Panc1 (cell line): ENCODE measurements around the gene ZNF805. TPM values are rescaled to one million over a fixed set of nuclear protein-coding genes. Genes with fewer than 3 reads are reported as not detected.

ENCODE experiments used
- ATAC-seq: fragments of 200-7000 bp; cut with Tn5 transposase; 2 replicates; pipeline ENCODE4 v1.9.1; 2020; ENCODE audit warnings: mild to moderate bottlenecking, moderate library complexity
- BruUV-seq: library from RNA; stranded (reverse); fragments of 400-500 nt; replicated peaks from 2 replicates; lab custom pipeline; 2021; lab: Mats Ljungman, UMichigan
- CTCF ChIA-PET: fragments of 300-600 bp; sonication (Branson Sonifier 250); formaldehyde crosslinking; loops from one replicate; lab custom pipeline; 2022; ENCODE audit warnings: antibody characterized with exemption; lab: Charles Lee
- POLR2A ChIA-PET: fragments of 300-600 bp; sonication (Branson Sonifier 250); formaldehyde crosslinking; loops from one replicate; lab custom pipeline; 2022; ENCODE audit warnings: antibody characterized with exemption; lab: Charles Lee
- DNase-seq: peaks from one replicate; pipeline ENCODE4 v3.0.0-alpha.2; 2010; ENCODE audit warnings: low read depth, low spot score
- H3K27ac ChIP-seq: 2 replicates; pipeline ENCODE4 v1.5.1; 2011; ENCODE audit warnings: mild to moderate bottlenecking, low read length, inconsistent platforms
- H3K27me3 ChIP-seq: fragments of 200-500 bp; sonication (Bioruptor generic); 2 replicates; pipeline ENCODE4 v1.6.0; 2014; ENCODE audit warnings: low read length, inconsistent platforms; ENCODE audit not compliant: control insufficient read depth, insufficient read depth
- H3K36me3 ChIP-seq: fragments of 200-500 bp; sonication (Bioruptor generic); 2 replicates; pipeline ENCODE4 v1.5.1; 2014; ENCODE audit warnings: inconsistent platforms, mild to moderate bottlenecking, low read length, moderate library complexity; ENCODE audit not compliant: control insufficient read depth, insufficient read depth
- H3K4me1 ChIP-seq: 2 replicates; pipeline ENCODE4 v1.5.1; 2011; ENCODE audit warnings: inconsistent platforms, mild to moderate bottlenecking, low read length, moderate library complexity; ENCODE audit not compliant: control insufficient read depth, insufficient read depth
- H3K4me3 ChIP-seq, 2 experiments: 2 replicates each; pipeline ENCODE4 v1.5.1; 2011 to 2012; ENCODE audit warnings: low read depth in 2 of 2, low read length in 2 of 2, mild to moderate bottlenecking in 2 of 2, inconsistent platforms in 1 of 2, moderate library complexity in 1 of 2
- H3K9me3 ChIP-seq: fragments of 200-500 bp; sonication (Bioruptor generic); 2 replicates; pipeline ENCODE4 v1.5.1; 2014; ENCODE audit warnings: low read depth, mild to moderate bottlenecking, inconsistent platforms, low read length, moderate library complexity; ENCODE audit not compliant: control insufficient read depth, insufficient read depth
- POLR2AphosphoS5 ChIP-seq: IDR thresholded peaks from 2 replicates; pipeline ENCODE4 v1.6.1; 2012; ENCODE audit warnings: mild to moderate bottlenecking, low read depth, low read length, moderate library complexity
- SIN3A ChIP-seq: IDR thresholded peaks from 2 replicates; pipeline ENCODE4 v1.6.1; 2012; ENCODE audit warnings: low read depth, mild to moderate bottlenecking, low read length, moderate library complexity, borderline replicate concordance; ENCODE audit not compliant: insufficient read depth
- TCF7L2 ChIP-seq: IDR thresholded peaks from 2 replicates; pipeline ENCODE4 v1.6.1; 2011; ENCODE audit warnings: mild to moderate bottlenecking, low read depth, low read length, inconsistent platforms
- in situ Hi-C: cut with HindIII; loops from 2 replicates; pipeline ENCODE4 v1.10.0; 2016; ENCODE audit warnings: low sequenced_read_pairs, low pct_unique_long_range_greater_than_20kb
- intact Hi-C: fragments of 100-400 bp; cut with micrococcal nuclease; formaldehyde crosslinking; loops from one replicate; pipeline ENCODE4 v1.10.0; 2022; ENCODE audit not compliant: unreplicated experiment
- total RNA-seq: library from RNA; stranded (reverse); gene quantifications from one replicate; pipeline ENCODE4 v1.2.1, GENCODE V29; 2021; ENCODE audit not compliant: unreplicated experiment
- TF ChIP-seq, protein P1 (sequence below): fragments of 450-650 bp; IDR thresholded peaks from 2 replicates; pipeline ENCODE4 v1.5.1; 2017; ENCODE audit warnings: mild to moderate bottlenecking
- TF ChIP-seq, protein P2 (sequence below), 2 experiments: IDR thresholded peaks; 2 replicates each; pipeline ENCODE4 v1.6.1; 2011 to 2012; ENCODE audit warnings: low read depth in 2 of 2, control low read depth in 1 of 2, low read length in 1 of 2, mild to moderate bottlenecking in 1 of 2, moderate library complexity in 1 of 2; ENCODE audit not compliant: insufficient read depth in 1 of 2

The ZNF805 gene
- total RNA-seq, 1 experiment from 2014 or later = 16.8 TPM

DNA sequence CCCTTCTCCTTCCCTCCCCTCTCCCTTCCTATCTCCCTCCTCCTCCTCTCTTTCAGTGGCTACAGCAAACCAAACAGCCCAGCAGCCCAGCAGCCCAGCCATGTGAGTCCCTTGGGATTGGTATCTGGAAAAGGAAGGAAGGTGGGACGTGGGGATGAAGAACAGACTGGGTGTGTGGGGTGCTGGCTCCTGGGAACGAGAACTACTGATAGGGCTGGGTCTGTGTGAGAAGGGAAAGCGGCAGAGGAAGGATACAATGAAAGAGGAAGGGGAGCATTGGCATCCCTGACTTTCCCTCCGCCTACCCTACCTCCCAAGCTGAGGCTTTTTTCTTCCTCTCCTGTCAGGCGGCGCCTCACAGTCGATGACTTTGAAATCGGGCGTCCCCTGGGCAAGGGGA lies 8.7 kb upstream of the ZNF805 start:
- Histone ChIP-seq H3K4me1 (no peaks in the 10 kb centered on the region), H3K36me3 (no peaks in the 10 kb centered on the region), H3K9me3 (no peaks in the 10 kb centered on the region), H3K4me3 (no peak overlapping the region), H3K27me3 (no peaks in the 10 kb centered on the region), H3K27ac (no peak overlapping the region)
- TF ChIP-seq, protein P1, sequence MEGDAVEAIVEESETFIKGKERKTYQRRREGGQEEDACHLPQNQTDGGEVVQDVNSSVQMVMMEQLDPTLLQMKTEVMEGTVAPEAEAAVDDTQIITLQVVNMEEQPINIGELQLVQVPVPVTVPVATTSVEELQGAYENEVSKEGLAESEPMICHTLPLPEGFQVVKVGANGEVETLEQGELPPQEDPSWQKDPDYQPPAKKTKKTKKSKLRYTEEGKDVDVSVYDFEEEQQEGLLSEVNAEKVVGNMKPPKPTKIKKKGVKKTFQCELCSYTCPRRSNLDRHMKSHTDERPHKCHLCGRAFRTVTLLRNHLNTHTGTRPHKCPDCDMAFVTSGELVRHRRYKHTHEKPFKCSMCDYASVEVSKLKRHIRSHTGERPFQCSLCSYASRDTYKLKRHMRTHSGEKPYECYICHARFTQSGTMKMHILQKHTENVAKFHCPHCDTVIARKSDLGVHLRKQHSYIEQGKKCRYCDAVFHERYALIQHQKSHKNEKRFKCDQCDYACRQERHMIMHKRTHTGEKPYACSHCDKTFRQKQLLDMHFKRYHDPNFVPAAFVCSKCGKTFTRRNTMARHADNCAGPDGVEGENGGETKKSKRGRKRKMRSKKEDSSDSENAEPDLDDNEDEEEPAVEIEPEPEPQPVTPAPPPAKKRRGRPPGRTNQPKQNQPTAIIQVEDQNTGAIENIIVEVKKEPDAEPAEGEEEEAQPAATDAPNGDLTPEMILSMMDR = no peak
- intact Hi-C loops = no loop called here
- in situ Hi-C loops = no loop called here
- ChIA-PET POLR2A (interaction anchor here (0.6 kb wide), 1 partner anchor 56 kb away, joined by 22 read pairs; no protein-coding TSS in a partner anchor), CTCF (no interaction called here)
- ATAC-seq (no peak), DNase-seq (no peak)
- BruUV-seq = no TSS peak

DNA sequence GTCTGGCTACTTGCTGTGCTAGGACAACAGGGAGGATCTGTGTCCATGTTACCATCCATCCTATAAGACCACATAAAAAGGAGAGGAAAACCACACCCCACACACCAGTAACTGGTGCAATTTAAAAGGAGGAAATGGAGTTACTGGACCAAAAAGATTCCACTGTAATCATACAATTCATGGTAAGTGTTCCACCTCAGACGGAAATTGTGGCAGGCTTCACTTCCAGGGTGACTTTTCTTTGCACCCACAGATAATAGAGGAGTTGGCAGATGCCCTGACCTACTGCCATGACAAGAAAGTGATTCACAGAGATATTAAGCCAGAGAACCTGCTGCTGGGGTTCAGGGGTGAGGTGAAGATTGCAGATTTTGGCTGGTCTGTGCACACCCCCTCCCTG lies 7.2 kb upstream of the ZNF805 start:
- no TSS peak for BruUV-seq
- no peak for ATAC-seq
- in situ Hi-C loops (no loop called here), intact Hi-C loops (no loop called here)
- Histone ChIP-seq H3K27me3 (no peaks in the 10 kb centered on the region), H3K36me3 (no peaks in the 10 kb centered on the region), H3K9me3 (no peaks in the 10 kb centered on the region), H3K4me3 (no peak overlapping the region), H3K4me1 (no peaks in the 10 kb centered on the region), H3K27ac (no peak overlapping the region)
- ChIA-PET POLR2A (no interaction called here), CTCF (no interaction called here)
- TF ChIP-seq TCF7L2 (no peak), POLR2AphosphoS5 (no peak), SIN3A (no peak)
- TF ChIP-seq, protein P1 = no peak
- TF ChIP-seq, protein P2, sequence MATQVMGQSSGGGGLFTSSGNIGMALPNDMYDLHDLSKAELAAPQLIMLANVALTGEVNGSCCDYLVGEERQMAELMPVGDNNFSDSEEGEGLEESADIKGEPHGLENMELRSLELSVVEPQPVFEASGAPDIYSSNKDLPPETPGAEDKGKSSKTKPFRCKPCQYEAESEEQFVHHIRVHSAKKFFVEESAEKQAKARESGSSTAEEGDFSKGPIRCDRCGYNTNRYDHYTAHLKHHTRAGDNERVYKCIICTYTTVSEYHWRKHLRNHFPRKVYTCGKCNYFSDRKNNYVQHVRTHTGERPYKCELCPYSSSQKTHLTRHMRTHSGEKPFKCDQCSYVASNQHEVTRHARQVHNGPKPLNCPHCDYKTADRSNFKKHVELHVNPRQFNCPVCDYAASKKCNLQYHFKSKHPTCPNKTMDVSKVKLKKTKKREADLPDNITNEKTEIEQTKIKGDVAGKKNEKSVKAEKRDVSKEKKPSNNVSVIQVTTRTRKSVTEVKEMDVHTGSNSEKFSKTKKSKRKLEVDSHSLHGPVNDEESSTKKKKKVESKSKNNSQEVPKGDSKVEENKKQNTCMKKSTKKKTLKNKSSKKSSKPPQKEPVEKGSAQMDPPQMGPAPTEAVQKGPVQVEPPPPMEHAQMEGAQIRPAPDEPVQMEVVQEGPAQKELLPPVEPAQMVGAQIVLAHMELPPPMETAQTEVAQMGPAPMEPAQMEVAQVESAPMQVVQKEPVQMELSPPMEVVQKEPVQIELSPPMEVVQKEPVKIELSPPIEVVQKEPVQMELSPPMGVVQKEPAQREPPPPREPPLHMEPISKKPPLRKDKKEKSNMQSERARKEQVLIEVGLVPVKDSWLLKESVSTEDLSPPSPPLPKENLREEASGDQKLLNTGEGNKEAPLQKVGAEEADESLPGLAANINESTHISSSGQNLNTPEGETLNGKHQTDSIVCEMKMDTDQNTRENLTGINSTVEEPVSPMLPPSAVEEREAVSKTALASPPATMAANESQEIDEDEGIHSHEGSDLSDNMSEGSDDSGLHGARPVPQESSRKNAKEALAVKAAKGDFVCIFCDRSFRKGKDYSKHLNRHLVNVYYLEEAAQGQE (IDR thresholded peaks at IDR 0.05; ENCODE audit: insufficient read depth in 1 of 2, low read depth in 2 of 2, low read length in 1 of 2) = no peak
- no peak for DNase-seq
